GM18498 (cell line): Measurements from ENCODE around the gene KCND2.
A peak's percentile ranks its signal among the peaks of the same experiment; 100 is the strongest.
"Not testable (repeated sequence)": the region's sequence is repeated elsewhere in the genome, so short reads cannot be mapped to it uniquely, and the experiment has no call there.

ENCODE experiments used
- ATAC-seq: cut with Tn5 transposase; IDR thresholded peaks from one replicate; pipeline ENCODE4 v1.9.1; 2021; ENCODE audit warnings: mild to moderate bottlenecking, moderate library complexity; ENCODE audit not compliant: unreplicated experiment

The KCND2 gene

GRCh38 chr7:120735791-120736190 is 462.8 kb downstream of the KCND2 start:
- no peak for ATAC-seq

DNA sequence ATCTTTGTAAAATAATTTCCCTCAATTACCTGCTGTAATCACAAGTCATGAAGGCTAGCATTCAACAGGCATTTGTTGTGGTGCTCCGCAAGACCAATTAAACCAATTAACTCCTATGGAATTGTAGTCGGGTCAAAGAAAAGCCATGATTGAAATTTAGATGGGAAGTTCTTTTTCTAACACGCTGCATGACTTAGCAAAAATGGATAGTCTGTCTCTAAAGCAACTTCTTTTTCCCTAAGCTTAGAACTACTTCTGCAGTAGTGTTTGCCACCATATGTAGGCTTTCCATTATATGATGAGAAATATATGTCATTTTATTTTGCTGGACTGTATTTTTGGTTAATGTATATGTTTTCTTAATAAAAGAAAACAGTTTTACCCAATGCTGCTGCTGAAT is 465.8 kb downstream of the KCND2 start:
- no peak for ATAC-seq

DNA sequence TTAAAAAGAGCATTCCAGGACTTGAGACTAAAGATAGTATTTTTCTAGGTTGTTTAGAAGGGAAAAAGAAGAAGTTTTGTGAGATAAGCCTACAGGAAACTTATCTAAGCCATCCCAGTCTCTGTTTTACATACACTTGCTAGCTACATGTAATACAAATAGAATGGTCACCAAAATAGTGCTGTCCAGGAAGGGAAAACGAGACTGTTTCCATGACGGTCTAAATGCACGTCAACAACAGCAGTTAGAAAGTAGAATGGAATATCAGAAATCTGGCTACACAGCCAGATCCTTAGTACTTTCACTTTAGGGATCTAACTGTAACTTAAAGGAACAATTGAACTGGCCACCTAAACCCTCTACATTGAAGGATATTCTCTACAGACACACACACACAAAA is 467.4 kb downstream of the KCND2 start:
- no peak for ATAC-seq

GRCh38 chr7:120741371-120742042 is 468.5 kb downstream of the KCND2 start:
- no peak for ATAC-seq

- ATAC-seq = no peak
Measured at GRCh38 chr7:120742372-120742771, 469.4 kb downstream of the KCND2 start.

DNA sequence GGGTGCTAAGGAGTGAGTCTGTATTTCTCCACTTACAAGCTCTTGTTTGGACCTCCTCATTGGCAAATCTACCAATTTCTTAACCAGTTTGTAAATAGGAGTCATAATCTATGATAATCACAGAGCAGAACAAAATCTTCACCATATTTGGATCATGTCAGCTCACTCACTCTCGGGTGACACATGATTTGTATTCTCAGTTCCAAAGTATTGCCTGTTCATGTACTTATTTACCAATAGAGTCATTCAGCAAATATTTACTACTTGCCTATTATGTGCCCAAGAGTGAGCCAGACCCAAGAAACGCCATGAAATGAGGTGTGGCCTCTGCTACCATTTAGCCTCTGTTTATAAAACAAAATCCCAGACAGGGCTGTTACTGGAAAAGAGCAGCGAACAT is 470.2 kb downstream of the KCND2 start:
- no peak for ATAC-seq

DNA sequence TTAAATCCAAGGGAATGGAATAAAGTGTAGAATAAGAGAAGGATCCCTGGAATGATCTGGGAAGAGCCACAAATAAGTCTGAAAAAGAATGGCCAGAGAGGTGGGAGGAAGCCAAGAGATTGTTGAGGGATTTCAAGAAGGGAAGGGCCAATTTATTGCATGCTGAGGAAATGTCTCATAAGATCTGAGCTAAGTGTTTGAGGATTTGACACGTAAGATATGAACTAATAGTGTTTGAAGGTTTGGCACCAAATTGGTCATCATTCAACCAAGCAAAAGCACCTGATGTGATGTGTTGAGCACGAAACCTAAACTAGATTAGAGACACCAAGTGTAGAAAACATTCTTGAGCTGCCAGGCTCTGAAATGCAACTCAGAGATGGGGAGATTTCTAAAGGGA is 487.1 kb downstream of the KCND2 start:
- ATAC-seq = peak; percentile 69

DNA sequence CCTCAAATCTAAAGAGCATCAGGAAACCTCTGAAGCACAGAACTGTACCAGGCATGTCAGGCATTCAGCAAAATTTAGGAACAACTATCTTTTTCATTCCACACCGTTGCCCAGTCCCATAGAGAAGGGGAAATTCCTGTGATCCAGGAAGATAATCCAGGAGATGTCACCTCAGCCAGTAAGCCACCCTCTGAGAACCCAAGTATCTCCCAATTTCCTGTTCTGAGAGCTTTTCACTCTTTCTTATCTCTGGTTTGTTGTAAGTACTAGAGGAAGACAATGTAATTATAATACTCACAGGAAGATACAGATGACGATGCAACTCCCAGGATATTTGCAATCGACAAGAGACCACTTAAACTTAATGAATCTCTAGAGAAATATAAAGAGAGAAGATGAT is 487.9 kb downstream of the KCND2 start:
- ATAC-seq = no peak

DNA sequence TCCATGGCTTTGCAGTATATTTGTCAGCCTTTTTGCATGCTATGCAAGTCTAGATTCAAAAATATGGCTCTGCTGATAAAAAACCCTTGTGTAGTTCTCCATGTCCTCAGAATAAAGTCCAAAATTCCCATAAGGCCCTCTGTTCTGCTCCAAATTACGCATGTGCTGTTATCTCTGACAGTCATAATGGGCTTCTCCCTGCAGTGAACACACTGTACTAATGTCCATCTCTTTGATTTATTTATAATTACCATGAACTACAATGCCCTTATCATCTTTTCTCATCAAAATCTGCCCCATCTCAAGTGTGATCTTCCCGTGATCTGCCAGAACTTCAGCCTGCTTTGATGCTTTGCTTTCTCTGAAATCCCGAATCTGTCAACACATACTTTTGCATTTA is 497.2 kb downstream of the KCND2 start:
- ATAC-seq = no peak

- ATAC-seq = no peak
Measured at GRCh38 chr7:120774481-120774880, 501.5 kb downstream of the KCND2 start.

DNA sequence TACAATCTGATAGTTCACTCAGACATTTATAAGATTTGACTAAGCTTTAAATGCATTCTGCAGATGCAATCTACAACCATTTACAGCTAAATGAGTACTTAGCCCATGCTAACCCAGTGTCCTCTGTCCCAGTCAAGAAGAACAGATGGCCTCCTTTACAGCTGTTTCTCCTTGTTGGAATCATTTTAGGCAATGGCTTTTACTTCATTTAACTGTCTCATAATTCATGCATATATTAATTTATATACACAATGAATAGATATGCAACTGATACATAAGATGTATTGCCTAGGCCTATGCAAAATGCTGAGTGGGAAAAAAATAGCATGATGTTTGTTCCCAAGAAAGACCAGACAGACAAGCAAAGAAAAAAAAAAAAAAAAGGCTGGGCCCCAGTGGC is 502.8 kb downstream of the KCND2 start:
- ATAC-seq = no peak

DNA sequence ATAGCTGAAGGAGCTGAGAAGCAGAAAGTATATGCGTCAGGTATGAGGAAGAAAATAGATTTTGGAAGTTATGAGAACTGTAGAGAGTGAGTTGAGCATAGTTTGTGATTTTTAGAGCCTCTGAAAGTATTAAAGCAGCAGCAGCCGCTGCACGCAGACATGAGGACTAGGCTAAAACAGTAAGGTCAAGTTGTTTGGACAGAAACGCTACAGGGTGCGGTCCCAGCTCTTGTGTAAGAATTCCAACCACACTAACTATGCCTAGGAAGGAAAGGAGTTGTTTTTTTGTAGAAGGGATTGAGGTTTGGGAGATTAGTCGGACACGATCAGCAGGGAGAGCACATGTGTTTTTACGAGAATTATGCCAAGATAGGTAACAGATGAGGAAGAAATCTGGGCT is 506.1 kb downstream of the KCND2 start:
- not testable (repeated sequence) for ATAC-seq

DNA sequence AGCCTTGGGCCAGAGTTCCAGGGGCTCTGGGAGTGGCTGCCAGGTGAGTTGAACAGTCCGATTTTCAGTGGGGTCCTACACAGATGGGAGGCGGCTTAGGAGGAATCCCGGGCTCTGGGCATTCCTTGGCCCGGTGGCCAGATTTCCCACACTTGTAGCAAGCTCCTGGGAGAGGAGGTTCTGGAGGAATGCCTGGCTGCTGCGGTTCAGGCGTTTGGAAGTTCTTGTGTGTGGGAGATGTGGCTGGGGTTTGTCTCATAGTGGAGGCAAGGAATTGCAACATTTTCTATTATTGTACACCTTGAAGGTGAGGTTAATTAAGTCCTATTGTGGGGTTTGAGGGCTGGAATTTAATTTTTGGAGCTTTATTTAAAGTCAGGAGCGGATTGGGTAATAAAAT is 507.5 kb downstream of the KCND2 start:
- not testable (repeated sequence) for ATAC-seq

GRCh38 chr7:120780938-120781337 is 508.0 kb downstream of the KCND2 start:
- no peak for ATAC-seq

DNA sequence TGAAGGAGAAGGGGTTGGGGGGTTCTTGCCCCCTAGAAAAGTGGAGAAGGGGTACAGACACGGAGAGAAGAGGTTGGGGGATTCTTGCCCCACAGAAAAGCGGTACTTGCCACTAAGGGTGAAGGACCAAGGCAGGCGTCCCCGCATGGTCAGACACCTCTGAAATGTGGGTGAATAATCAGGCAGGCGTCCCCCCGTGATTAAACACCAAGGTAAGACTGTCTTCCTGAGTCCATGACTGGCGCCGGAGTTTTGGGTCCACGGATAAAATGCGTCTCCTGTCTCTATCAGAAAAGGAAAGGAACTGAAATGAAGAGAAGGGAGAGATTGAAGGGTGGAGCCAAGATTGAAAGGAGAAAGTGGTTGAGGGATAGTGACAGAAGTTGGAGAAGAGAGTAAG is 508.9 kb downstream of the KCND2 start:
- not testable (repeated sequence) for ATAC-seq

DNA sequence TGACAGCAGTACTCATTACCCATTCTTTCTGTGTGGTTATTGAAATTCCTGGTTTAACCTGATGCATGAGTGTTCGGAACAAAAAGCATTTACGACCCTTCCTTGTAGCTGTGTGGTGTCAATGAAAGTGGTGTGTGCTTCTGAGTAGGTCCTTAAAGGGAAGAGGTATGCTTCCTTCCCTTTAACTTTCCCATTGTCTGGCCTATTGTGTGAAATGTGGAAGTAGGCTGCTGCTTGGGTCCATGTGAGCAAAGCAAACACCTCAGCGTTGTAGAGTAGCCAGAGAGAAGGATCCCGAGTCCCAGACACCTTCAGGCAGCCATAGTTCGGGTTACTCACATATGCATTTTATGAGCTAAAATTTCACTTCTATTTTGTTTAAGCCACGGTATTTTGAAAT is 510.3 kb downstream of the KCND2 start:
- ATAC-seq = no peak

DNA sequence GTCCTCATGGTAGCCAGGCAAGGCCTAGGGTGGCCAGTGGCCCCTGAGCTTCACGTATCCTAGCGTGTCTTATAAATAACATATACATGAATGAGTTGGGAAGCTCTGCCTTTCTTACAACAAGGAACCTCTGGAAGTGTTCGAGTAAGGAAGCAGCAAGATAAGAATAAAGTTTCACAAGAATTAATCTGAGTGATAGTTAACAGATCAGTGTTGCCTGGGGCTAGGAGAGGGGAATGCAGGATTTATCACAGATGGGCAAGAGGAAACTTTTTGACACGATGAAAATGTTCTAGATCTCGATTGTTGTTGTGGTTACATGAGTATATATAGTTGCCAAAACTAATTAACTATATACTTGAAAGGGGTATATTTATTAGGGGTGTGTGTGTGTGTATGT is 510.7 kb downstream of the KCND2 start:
- no peak for ATAC-seq

DNA sequence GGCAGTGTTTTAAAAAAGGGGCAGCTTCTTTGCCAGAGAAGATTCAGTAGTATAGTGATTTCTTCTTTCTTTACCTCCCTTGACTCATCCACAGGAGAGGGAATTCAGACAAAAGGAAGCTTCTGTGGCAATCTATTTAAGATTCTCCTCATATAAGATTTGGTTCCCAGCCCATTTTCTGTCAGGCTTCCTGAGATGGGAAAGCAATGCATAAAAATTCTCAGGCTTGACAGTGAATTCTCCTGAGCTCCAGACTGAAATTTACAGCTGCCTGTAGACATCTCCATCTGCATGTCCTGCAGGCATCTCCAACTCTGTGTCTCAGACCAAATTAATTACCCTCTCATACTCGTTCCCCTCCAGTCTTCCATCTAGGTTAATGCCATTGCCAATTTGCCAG is 512.1 kb downstream of the KCND2 start:
- ATAC-seq = no peak

DNA sequence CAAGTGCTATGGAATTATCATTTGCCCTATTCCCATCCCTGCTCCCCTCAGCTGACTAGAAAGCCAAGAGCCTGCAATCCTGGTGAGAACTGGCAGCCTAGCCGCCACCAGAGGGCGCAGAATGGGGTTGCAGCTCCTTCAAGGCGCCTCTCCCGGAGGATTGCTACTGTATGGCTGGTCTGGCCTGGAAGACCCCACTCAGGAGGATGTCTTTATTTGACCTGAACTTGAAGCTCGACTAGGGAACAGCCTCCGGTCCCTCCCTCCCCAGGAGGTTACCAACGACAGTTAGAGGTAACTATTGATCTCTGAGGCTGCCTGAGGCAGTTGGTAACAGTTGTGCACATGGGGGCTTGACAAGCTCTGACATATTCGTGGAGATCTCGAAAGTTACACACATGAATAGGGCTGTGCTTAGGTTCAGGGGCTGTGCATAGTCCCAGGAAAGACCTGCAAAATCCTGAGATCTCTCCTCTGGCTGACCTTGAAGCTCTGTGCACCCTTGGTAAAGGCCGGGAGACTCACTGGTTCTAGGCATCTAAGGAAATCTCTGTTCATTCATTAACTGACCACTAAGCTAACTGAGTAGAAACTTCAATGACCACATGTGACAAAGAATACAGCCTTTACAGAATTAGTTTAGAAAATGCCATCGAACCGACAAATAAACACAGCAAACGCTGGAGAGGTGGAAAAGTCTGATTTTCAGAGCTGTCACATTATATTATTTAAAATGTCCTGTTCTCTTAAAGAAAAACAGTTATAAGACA is 519.3 kb downstream of the KCND2 start:
- peak; percentile 94 for ATAC-seq

- ATAC-seq = no peak
Measured at GRCh38 chr7:120792861-120793130, 519.8 kb downstream of the KCND2 start.

DNA sequence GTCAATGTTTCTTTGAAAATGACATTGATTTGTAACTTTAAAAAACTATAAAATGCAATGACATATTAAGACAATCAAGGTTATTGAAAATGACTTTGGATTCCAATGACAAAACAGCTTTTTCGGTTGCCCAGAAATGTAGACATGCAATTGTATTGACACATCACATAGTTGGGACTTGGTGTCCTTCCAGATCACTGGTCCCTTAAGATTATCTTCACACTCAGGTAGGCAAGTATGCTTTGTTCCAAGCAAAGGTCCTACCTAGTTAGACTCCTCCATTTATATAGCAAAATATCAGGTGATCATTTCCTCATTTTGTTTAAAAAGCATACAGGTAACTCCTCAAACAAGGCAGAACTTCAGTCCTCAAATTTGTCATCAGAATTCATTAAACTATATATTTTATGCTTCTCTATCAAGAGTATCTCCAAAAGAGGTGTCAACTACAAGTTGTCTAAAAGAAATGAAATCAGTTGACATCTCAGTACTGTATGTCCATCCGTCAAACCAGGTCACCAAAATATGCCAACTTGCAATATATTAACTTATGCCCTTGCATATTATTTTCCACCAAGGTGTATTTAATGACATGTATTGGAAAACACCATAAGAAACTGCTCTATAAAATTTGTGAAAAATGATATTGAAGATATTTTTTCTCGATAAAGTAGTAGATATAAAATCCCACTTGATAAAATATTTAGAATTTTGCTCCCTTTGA is 520.4 kb downstream of the KCND2 start:
- no peak for ATAC-seq

- no peak for ATAC-seq
Measured at GRCh38 chr7:120794106-120794729, 521.2 kb downstream of the KCND2 start.
